Right lobe of liver (tissue), 6 donors: ENCODE measurements around the gene NKD2. TPM values are rescaled to one million over a fixed set of nuclear protein-coding genes. Genes with fewer than 3 reads are reported as not detected.
A peak's percentile ranks its signal among the peaks of the same experiment; 100 is the strongest.
"Not testable (repeated sequence)": the region's sequence is repeated elsewhere in the genome, so short reads cannot be mapped to it uniquely, and the experiment has no call there.

ENCODE experiments used
- ATAC-seq, 4 donors: fragments of 200-7000 bp; cut with Tn5 transposase; one replicate each; pipeline ENCODE4 v1.9.1; 2020; ENCODE audit warnings: mild to moderate bottlenecking in 4 of 4, moderate library complexity in 4 of 4
- DNase-seq, 3 donors: peaks; one replicate each; pipeline ENCODE4 v3.0.0-alpha.2; 2020
- H3K27ac ChIP-seq, 3 donors: fragments of 200-600 bp; one replicate each; pipeline ENCODE4 v1.8.0; 2022
- H3K27me3 ChIP-seq, 2 donors: fragments of 200-600 bp; one replicate each; pipeline ENCODE4 v1.8.0; 2022
- H3K36me3 ChIP-seq, 4 donors: fragments of 200-600 bp; sonication (generic) in 1 of 4; one replicate each; pipeline versions ENCODE4 v1.5.1 to v1.8.0; 2017 to 2022; ENCODE audit warnings: control low read depth in 1 of 4
- H3K4me1 ChIP-seq, 4 donors: fragments of 200-600 bp; sonication (generic) in 1 of 4; one replicate each; pipeline versions ENCODE4 v1.5.1 to v1.8.0; 2017 to 2022; ENCODE audit warnings: control low read depth in 1 of 4
- H3K4me3 ChIP-seq, 3 donors: fragments of 200-600 bp; one replicate each; pipeline ENCODE4 v1.8.0; 2022
- H3K9me3 ChIP-seq, 4 donors: fragments of 200-600 bp; sonication (generic) in 1 of 4; one replicate each; pipeline versions ENCODE4 v1.5.1 to v1.8.0; 2017 to 2022; ENCODE audit warnings: control low read depth in 1 of 4
- CTCF ChIP-seq, 4 donors: fragments of 200-600 bp in 3 of 4; fragments of 450-650 bp in 1 of 4; IDR thresholded peaks; one replicate each; pipeline versions ENCODE4 v1.5.1 to v1.8.0; 2016 to 2022; ENCODE audit warnings: antibody characterized with exemption in 4 of 4, mild to moderate bottlenecking in 2 of 4
- POLR2A ChIP-seq: fragments of 450-650 bp; IDR thresholded peaks from one replicate; pipeline ENCODE4 v1.6.1; 2017; ENCODE audit warnings: antibody characterized with exemption, mild to moderate bottlenecking
- WGBS: methylation state at CpG from one replicate; pipeline ENCODE4 v1.1.6; 2018; ENCODE audit warnings: low coverage, low lambda C conversion rate; ENCODE audit not compliant: insufficient coverage; ENCODE audit errors: missing lambda C conversion rate; 5-methylcytosine and 5-hydroxymethylcytosine counted together
- intact Hi-C, 2 donors: fragments of 100-400 bp; cut with DNase I; formaldehyde crosslinking; loops; one replicate each; pipeline versions ENCODE4 v1.11.2 to v1.14.1; 2022
- total RNA-seq, 6 experiments: library from RNA; depleted of rRNA in 2 of 6; stranded (reverse); fragments of >200 nt in 2 of 6; fragmentation: NEBNext Ultra II Directional in 3 of 6; extraction: Animal tissue kit (Norgen Biotek cat#: 25700) in 3 of 6; gene quantifications; one replicate each; pipeline versions ENCODE4 v1.1.0 to v1.2.4, GENCODE V29; 2016 to 2023
- donor health status: DM: no; HTN: yes; CAD: no.
- donor health status: DM: no; HTN: no; CAD: no.
- donor health status: DM: no; HTN: no; CAD: no.
- donor health status: DM: no; HTN: yes; CAD: no.
- donor health status: DM: no; HTN: yes; CAD: no.

Gene NKD2
- total RNA-seq, 6 experiments from 2014 or later = 0.93 to 2.9 (median 2.2) TPM

GRCh38 chr5:1021136-1021968 lies 12.8 kb downstream of the NKD2 start:
- Histone ChIP-seq H3K4me3 (no peak overlapping the region), H3K27ac (no peak overlapping the region), H3K36me3 (no peaks in the 10 kb centered on the region), H3K9me3 (no peaks in the 10 kb centered on the region), H3K27me3 (no peaks in the 10 kb centered on the region), H3K4me1 (no peaks in the 10 kb centered on the region)
- intact Hi-C loops = no loop called here
- ATAC-seq (no peak), DNase-seq (peak in 2 of 3 donors; percentile 14 to 31)
- TF ChIP-seq POLR2A (no peak), CTCF (IDR thresholded peaks at IDR 0.05) (no peak)
- 52% methylated on average over 9 of the region's 29 CpGs for WGBS

- ATAC-seq = not testable (repeated sequence)
Measured at GRCh38 chr5:1021969-1022336, 13.4 kb downstream of the NKD2 start.

GRCh38 chr5:1026700-1027621 lies 18.4 kb downstream of the NKD2 start:
- no peaks in the 10 kb centered on the region for H3K36me3 ChIP-seq
- H3K27ac ChIP-seq = no peak overlapping the region
- no peaks in the 10 kb centered on the region for H3K27me3 ChIP-seq
- no peaks in the 10 kb centered on the region for H3K9me3 ChIP-seq
- intact Hi-C loops = no loop called here
- no peaks in the 10 kb centered on the region for H3K4me1 ChIP-seq
- DNase-seq = peak in 1 of 3 donors; percentile 16
- ATAC-seq = peak in 1 of 4 donors; percentile 25
- TF ChIP-seq CTCF (IDR thresholded peaks at IDR 0.05) = no peak
- no peak for TF ChIP-seq POLR2A
- WGBS = 45% methylated on average over 4 of the region's 29 CpGs
- no peak overlapping the region for H3K4me3 ChIP-seq

More at GRCh38 chr5:1021969-1022336, 13.4 kb downstream of the NKD2 start:
- H3K4me1 ChIP-seq, intact Hi-C loops, H3K36me3 ChIP-seq, H3K4me3 ChIP-seq, H3K9me3 ChIP-seq, H3K27me3 ChIP-seq, H3K27ac ChIP-seq: not testable (repeated sequence)
- DNase-seq = peak in 1 of 3 donors; percentile 31
- WGBS = 77% methylated on average over 5 of the region's 9 CpGs

- Histone ChIP-seq H3K27me3 (no peaks in the 10 kb centered on the region), H3K9me3 (no peaks in the 10 kb centered on the region), H3K36me3 (no peaks in the 10 kb centered on the region), H3K4me3 (no peak overlapping the region), H3K4me1 (no peaks in the 10 kb centered on the region), H3K27ac (no peak overlapping the region)
- intact Hi-C loops = no loop called here
- ATAC-seq (no peak), DNase-seq (peak in 2 of 3 donors; percentile 12 to 48)
- no peak for TF ChIP-seq CTCF (IDR thresholded peaks at IDR 0.05)
- 80% methylated on average over 3 of the region's 40 CpGs for WGBS
Measured at GRCh38 chr5:1027631-1028441, 19.2 kb downstream of the NKD2 start.
